CD4-positive, alpha-beta T cell treated with Interleukin-4 for 1 hour (primary cell): ENCODE measurements around the gene MYRFL.

Experiments
- DNase-seq, 2 donors: peaks; one replicate each; pipeline ENCODE4 v3.0.0-alpha.2; 2020 to 2022

MYRFL gene

DNA sequence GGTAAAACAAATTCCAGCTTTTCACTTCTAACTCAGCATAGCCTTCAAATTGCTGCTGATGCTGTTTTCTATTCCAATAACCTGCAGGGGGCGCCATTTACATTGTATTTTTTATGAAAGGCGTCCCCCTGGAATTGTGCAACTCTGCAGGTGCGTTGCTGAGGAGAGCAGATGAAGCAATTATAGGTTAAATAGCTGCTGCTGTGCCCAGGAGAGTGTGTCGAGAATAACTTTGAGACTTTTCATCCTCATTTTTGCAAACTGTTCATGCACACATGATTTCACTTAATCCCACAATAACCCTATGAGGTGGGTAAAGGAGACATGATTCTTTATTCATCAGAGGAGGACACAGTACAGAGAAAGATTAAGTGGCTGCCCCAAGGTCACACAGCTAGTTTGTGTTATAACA is 75.7 kb downstream of the MYRFL start:
- DNase-seq = peak; percentile 50 to 59

DNA sequence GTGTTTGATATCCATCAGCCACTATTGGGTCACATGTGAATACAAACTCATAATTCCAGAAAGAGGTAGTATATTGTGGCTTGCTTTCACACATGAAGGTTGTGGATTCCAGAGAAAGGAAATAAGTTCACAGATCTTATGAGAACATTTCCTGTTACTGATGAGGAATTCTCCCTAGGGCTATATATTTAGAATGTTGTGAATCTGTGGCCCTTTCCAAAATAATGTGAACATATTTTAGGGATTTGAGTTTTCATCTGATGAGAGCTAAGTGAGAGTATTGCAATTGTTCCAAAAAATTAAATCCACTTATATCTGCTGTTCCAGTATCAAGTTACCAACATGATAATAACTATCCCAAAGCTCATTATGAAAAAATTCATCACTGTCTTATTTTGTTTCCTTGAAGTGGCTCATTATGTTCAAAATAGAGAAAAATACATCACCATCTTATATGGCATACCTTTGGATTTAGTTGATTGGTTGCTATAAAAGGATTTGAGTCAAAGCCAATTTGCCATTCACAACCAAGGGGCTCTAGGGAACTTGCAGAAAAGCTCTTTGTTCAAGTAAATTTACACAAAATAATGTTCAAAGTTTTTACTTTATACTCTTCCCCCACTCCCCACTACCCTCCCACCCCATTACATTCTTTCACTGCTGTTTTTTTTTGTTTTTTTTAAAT is 76.3 kb downstream of the MYRFL start:
- DNase-seq = no peak

DNA sequence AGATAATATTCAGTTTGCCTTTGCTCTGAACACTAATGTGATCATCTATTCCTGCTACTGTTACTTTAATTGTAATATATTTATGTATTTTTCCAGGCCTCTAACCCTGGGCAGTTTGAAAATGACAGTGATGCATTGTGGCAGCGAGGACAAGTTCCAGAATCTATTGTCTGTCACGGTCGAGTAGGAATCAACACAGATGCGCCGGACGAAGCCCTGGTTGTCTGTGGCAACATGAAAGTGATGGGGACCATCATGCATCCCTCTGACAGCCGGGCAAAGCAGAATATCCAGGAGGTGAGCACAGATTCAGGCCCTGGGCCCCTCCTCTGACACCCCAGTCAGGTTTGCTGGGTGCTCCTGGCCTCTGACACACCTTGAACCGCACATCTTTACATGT is 78.5 kb downstream of the MYRFL start:
- no peak for DNase-seq

DNA sequence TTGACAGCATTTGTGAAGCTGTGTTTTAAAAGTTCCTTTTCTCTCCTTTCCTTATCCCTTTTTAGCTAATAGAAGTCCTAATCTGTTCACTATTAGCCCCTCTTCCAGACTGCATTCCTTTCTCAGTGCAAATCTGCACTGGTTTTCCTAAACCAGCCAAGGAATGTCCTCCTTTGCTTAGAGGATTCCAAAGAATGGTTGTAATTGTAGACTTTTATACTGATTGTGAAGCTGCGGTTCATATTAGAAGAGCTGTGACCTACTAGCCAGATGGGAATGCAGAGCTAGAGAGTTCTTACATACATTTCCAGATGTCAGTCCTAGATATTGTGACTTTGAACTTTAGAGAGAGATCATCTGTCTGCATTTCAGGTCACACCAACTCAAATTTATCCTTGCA is 79.8 kb downstream of the MYRFL start:
- no peak for DNase-seq

GRCh38 chr12:69905801-69906200 is 80.8 kb downstream of the MYRFL start:
- no peak for DNase-seq

GRCh38 chr12:69906411-69907216 is 81.6 kb downstream of the MYRFL start:
- no peak for DNase-seq

DNA sequence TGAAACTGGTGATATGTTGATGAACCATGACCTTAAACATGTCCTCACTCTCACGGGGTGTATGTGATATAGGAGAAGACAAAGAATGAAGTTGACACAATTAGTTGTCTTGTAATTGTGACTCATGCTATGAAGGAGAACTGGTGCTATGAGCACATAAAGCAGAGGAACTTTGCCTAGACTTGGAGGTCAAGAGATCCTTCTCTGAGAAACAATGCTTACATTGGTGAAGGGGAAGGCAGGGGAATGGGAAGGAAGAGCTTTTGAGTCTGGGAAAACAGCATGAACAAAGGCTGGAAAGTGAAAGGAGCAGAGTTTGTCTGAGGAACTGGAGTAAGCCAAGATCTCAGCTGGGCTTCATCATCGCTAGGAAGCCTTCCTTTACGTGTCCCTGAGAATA is 83.2 kb downstream of the MYRFL start:
- DNase-seq = no peak

DNA sequence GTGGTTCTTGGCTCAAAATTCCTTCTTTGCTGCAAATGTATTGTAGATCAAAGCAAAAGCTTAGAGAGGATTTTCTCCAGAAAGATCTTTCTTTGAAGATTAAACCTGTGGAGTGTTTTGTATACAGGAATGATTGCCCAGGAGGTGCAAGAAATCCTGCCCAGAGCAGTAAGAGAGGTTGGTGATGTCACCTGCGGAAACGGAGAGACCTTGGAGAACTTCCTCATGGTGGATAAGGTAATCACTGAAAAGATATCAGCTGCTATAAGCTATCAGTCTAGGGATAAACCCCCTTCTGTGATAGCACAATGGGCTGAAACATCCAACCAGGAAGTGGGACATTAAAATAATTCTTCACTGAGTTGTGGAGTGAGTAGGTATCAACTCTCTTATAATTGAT is 85.7 kb downstream of the MYRFL start:
- no peak for DNase-seq

DNA sequence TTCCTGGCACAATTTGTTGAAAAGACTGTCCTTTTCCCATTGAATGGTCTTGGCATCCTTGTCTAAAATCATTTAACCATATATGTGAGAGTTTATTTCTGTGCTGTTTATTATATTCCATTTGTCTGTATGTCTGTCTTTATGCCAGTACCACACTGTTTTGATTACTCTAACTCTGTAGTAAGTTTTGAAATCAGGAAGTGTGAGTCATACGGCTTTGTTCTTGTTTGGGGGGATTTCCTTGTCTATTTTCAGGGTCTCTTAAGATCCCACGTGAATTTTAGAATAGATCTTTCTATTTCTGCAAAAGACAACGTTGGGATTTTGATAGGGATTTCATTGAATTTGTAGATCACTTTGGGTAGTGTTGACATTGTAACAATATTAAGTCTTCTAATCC is 88.5 kb downstream of the MYRFL start:
- no peak for DNase-seq

DNA sequence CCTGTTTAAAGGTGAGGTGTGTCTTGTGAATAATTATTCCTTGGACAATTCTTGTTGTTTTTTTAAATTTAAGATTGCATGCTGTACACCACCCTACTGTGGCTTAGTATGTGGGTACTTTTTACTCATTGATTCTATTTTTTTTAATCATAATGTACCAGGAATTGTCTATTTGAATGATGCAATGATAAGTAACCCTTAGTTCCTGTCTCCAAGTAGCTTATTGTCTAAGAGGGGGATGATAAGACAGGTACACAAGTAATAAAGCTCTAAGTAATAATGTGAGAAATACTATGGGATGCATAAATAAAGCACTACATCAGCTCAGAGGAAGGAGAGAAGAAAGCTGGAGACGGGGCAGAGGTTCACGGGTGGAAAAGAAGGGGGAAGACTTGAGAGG is 90.9 kb downstream of the MYRFL start:
- no peak for DNase-seq

- DNase-seq = no peak
Observed at GRCh38 chr12:69916544-69917235, 91.7 kb downstream of the MYRFL start.

DNA sequence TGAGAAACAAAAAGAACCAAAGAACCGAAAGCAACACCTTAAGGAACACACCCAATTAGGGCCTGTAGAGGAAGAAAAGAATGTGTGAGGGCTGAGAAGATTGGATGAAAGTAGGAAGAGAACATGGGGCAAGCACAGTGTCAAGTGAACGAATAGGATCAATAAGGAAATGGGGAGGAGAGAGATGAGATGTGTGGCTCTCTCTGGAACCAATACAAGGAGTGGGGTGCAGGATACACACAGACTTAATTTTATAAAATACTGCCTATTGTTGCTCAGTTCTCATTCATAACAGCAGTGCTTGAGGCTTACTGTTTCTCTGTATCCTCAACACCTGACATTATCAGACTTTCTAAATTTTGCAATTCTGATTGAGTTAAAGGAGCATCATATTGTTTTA is 93.3 kb downstream of the MYRFL start:
- DNase-seq = no peak

GRCh38 chr12:69919495-69919894 is 94.5 kb downstream of the MYRFL start:
- DNase-seq = no peak

GRCh38 chr12:69921831-69922230 is 96.8 kb downstream of the MYRFL start:
- DNase-seq = no peak

DNA sequence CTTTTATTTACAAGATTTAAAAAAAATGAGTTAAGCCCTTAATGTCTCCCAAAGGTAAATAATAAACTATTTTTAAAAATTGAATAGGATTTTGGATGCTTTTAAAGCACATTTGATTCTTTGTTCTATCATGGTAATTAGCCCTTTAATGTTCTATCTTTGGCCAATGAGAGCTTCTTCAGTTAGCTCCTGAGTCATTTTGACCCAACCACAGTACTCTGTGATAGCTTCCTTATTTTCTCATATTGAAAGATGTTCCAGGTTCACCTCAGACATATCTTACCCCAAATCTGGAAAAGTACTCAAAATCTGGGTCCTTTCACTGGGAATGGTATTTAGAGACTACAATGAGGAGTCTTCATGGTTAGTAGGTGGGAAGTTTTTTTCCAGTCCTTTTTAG is 98.0 kb downstream of the MYRFL start:
- no peak for DNase-seq

DNA sequence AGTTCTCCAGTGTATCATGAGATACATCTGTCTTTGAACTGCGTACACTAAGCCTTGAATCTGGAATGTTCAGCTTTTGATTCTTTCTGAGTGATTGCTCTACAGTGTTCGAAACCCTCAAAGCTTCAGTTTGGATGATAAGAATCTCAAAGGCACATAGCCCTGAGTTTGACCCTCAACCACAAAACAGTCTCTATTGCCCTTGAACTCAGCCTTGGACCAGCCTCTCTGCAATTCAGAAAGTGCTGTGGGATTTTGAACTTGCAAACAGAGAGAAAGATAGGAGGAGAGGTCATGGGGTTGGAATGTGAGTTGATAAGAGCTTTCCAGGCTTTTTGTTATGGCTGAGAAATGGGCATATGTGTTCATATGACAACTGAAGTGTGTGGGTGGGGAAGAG is 100.3 kb downstream of the MYRFL start:
- DNase-seq = no peak

DNA sequence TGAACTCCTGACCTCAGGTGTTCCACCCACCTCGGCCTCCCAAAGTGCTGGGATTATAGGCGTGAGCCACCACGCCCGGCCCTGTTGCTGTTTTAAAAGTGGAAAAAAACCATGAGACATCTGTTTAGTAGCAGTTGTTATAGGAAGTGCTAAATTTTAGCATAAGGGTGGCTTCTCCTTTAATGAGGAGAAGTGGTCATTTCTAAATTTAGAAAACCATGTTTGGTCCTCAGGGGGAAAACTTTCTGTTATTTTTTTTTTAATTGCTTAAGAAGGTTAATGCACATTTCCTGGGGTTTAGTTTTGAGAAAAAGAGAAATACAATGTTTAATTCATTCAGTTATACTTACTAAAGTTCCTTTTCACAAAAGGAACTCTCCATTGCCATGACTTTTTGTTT is 102.1 kb downstream of the MYRFL start:
- DNase-seq = no peak

DNA sequence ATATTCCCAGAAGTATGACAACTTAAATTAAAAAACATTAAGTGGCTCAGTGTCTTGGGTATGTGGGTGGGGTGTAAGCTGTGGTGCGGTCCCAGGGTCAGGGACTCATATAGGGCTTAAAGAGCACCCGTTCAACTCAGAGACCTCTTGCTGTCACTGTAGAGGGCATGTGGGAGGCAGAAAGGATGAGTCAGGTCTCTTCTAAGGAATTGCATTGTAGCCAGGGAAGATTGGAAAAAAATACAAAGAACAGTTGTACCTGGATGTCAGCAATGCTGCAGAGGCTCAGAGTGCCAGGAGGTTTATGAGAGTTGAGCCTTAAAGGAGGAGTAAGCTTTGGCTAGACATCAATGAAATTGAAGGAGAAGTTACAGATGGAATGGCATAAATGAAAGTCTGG is 104.1 kb downstream of the MYRFL start:
- DNase-seq = no peak

DNA sequence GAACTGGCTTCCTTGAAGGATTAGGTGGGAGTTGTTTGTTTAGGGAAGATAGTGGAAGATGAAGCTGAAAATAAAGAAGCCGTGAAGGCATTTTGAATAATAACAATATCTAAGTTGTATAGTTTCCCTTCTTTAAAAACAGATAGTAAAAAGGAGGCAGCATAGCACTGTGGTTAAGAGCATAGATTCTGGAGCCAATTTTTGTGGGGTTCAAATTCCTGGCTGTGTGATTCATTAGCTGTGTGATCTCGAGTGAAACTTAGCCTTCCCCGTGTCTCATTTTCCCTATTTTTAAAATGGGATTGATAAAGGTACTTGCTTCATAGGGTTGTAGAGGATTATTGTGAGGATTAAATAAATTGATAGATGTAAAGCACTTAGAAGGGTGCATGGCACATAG is 104.5 kb downstream of the MYRFL start:
- DNase-seq = no peak

GRCh38 chr12:69931569-69931968 is 106.5 kb downstream of the MYRFL start:
- DNase-seq = no peak

- DNase-seq = no peak
Observed at GRCh38 chr12:69932154-69932553, 107.1 kb downstream of the MYRFL start.

- no peak for DNase-seq
Observed at GRCh38 chr12:69932676-69933552, 107.9 kb downstream of the MYRFL start.

GRCh38 chr12:69934011-69934410 is 109.0 kb downstream of the MYRFL start:
- no peak for DNase-seq
